ENCODE results near the gene SLC12A3. TPM values are rescaled to one million over a fixed set of nuclear protein-coding genes. Genes with fewer than 3 reads are reported as not detected.

The SLC12A3 gene
- total RNA-seq, 1 experiment from 2014 or later: not detected

DNA sequence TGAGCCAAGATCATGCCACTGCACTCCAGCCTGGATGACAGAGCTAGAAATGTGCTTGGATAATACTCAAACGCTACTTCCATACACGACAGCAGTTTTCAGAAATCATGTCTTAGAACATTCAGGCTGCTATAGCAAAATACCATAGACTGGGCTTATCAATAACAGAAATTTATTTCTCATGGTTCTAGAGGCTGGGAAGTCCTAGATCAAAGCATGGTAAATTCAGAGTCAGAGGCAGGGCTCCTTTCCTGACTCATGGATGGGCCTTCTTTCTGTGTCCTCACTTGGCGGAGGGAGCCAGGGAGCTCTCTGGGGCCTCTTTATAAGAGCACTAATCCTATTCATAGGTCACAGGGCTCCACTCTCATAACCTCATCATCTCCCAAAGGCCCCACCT lies 42.4 kb downstream of the SLC12A3 start (continued):
- TF ChIP-seq, protein P1, sequence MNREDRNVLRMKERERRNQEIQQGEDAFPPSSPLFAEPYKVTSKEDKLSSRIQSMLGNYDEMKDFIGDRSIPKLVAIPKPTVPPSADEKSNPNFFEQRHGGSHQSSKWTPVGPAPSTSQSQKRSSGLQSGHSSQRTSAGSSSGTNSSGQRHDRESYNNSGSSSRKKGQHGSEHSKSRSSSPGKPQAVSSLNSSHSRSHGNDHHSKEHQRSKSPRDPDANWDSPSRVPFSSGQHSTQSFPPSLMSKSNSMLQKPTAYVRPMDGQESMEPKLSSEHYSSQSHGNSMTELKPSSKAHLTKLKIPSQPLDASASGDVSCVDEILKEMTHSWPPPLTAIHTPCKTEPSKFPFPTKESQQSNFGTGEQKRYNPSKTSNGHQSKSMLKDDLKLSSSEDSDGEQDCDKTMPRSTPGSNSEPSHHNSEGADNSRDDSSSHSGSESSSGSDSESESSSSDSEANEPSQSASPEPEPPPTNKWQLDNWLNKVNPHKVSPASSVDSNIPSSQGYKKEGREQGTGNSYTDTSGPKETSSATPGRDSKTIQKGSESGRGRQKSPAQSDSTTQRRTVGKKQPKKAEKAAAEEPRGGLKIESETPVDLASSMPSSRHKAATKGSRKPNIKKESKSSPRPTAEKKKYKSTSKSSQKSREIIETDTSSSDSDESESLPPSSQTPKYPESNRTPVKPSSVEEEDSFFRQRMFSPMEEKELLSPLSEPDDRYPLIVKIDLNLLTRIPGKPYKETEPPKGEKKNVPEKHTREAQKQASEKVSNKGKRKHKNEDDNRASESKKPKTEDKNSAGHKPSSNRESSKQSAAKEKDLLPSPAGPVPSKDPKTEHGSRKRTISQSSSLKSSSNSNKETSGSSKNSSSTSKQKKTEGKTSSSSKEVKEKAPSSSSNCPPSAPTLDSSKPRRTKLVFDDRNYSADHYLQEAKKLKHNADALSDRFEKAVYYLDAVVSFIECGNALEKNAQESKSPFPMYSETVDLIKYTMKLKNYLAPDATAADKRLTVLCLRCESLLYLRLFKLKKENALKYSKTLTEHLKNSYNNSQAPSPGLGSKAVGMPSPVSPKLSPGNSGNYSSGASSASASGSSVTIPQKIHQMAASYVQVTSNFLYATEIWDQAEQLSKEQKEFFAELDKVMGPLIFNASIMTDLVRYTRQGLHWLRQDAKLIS (CRISPR knock-in tag; IDR thresholded peaks at IDR 0.05; ENCODE audit: borderline replicate concordance): no peak
- TF ChIP-seq FOXK1 (CRISPR knock-in tag; IDR thresholded peaks at IDR 0.05) (no peak), ZNF671 (CRISPR knock-in tag; IDR thresholded peaks at IDR 0.05) (no peak), RELA (CRISPR knock-in tag; IDR thresholded peaks at IDR 0.05; ENCODE audit: borderline replicate concordance) (no peak), NR3C1 (CRISPR knock-in tag; conservative IDR thresholded peaks at IDR 0.05; ENCODE audit: low read depth) (no peak), IRF2 (CRISPR knock-in tag; IDR thresholded peaks at IDR 0.05; ENCODE audit: borderline replicate concordance, low read depth) (no peak), FOXJ3 (CRISPR knock-in tag; IDR thresholded peaks at IDR 0.05; ENCODE audit: borderline replicate concordance) (no peak), E2F4 (CRISPR knock-in tag; IDR thresholded peaks at IDR 0.05; ENCODE audit: borderline replicate concordance, low read depth) (no peak)
- TF ChIP-seq, protein P2, sequence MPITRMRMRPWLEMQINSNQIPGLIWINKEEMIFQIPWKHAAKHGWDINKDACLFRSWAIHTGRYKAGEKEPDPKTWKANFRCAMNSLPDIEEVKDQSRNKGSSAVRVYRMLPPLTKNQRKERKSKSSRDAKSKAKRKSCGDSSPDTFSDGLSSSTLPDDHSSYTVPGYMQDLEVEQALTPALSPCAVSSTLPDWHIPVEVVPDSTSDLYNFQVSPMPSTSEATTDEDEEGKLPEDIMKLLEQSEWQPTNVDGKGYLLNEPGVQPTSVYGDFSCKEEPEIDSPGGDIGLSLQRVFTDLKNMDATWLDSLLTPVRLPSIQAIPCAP (CRISPR knock-in tag; IDR thresholded peaks at IDR 0.05): no peak
- TF ChIP-seq, protein P3, sequence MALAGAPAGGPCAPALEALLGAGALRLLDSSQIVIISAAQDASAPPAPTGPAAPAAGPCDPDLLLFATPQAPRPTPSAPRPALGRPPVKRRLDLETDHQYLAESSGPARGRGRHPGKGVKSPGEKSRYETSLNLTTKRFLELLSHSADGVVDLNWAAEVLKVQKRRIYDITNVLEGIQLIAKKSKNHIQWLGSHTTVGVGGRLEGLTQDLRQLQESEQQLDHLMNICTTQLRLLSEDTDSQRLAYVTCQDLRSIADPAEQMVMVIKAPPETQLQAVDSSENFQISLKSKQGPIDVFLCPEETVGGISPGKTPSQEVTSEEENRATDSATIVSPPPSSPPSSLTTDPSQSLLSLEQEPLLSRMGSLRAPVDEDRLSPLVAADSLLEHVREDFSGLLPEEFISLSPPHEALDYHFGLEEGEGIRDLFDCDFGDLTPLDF (CRISPR knock-in tag; IDR thresholded peaks at IDR 0.05): no peak
- TF ChIP-seq, protein P4, sequence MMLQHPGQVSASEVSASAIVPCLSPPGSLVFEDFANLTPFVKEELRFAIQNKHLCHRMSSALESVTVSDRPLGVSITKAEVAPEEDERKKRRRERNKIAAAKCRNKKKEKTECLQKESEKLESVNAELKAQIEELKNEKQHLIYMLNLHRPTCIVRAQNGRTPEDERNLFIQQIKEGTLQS (CRISPR knock-in tag; conservative IDR thresholded peaks at IDR 0.05): no peak

GRCh38 chr16:56909527-56909979 lies 44.5 kb downstream of the SLC12A3 start:
- DNase-seq (ENCODE audit: low spot score) (no peak), ATAC-seq (no peak)
- CTCF ChIA-PET: interaction anchor here (1.5 kb wide), 1 partner anchor 11 kb away, joined by 4 read pairs; no protein-coding TSS in a partner anchor
- 0 out of 2 replicates have a peak, but pooled peaks cover 6% of the 10 kb centered on the region for H3K36me3 Mint-ChIP-seq
- H3K9me3 Mint-ChIP-seq: peaks cover 15% of the 10 kb centered on the region
- H3K4me3 Mint-ChIP-seq: no peak overlapping the region
- no peaks in the 10 kb centered on the region; the same call in 1 of the 2 replicates for H3K27me3 Mint-ChIP-seq (ENCODE audit: low read depth)
- POLR2A ChIA-PET: interaction anchor here (0.6 kb wide), 1 partner anchor 15 kb away, joined by 3 read pairs; no protein-coding TSS in a partner anchor
- TF ChIP-seq ERG (CRISPR knock-in tag; IDR thresholded peaks at IDR 0.05): no peak
- no peak for TF ChIP-seq FOXP4 (CRISPR knock-in tag; IDR thresholded peaks at IDR 0.05)
- no peak for TF ChIP-seq ZNF219 (CRISPR knock-in tag; IDR thresholded peaks at IDR 0.05; ENCODE audit: borderline replicate concordance)
- no peak for TF ChIP-seq ZBTB21 (CRISPR knock-in tag; IDR thresholded peaks at IDR 0.05; ENCODE audit: borderline replicate concordance)
- TF ChIP-seq GRHL2 (CRISPR knock-in tag; IDR thresholded peaks at IDR 0.05; ENCODE audit: insufficient replicate concordance, severe bottlenecking): no peak
- no peak for TF ChIP-seq PRRX2 (CRISPR knock-in tag; IDR thresholded peaks at IDR 0.05)
- TF ChIP-seq NFATC4 (CRISPR knock-in tag; IDR thresholded peaks at IDR 0.05): no peak
- no peak overlapping the region for H3K27ac Mint-ChIP-seq
- peaks cover 39% of the 10 kb centered on the region for H3K4me1 Mint-ChIP-seq

All from WTC11 (cell line).